ENCODE data around the gene CCND1.
"Not testable (repeated sequence)": the region's sequence is repeated elsewhere in the genome, so short reads cannot be mapped to it uniquely, and the experiment has no call there.

The CCND1 gene

GRCh38 chr11:69694781-69695180 is 53.8 kb downstream of the CCND1 start:
- DNase-seq, result peak; percentile 32

GRCh38 chr11:69695581-69695980 is 54.6 kb downstream of the CCND1 start:
- no peak for DNase-seq

GRCh38 chr11:69695995-69696394 is 55.0 kb downstream of the CCND1 start:
- not testable (repeated sequence) for DNase-seq

GRCh38 chr11:69696749-69697468 is 56.0 kb downstream of the CCND1 start:
- peak; percentile 52 for DNase-seq

GRCh38 chr11:69697469-69697843 is 56.5 kb downstream of the CCND1 start:
- DNase-seq, result no peak

GRCh38 chr11:69697861-69698260 is 56.9 kb downstream of the CCND1 start:
- DNase-seq, result no peak

GRCh38 chr11:69698362-69698761 is 57.4 kb downstream of the CCND1 start:
- no peak for DNase-seq

GRCh38 chr11:69699213-69699612 is 58.3 kb downstream of the CCND1 start:
- DNase-seq, result peak; percentile 88

- DNase-seq, result peak; percentile 54
Observed at GRCh38 chr11:69700278-69701140, 59.6 kb downstream of the CCND1 start.

GRCh38 chr11:69702239-69702691 is 61.3 kb downstream of the CCND1 start:
- DNase-seq, result no peak

- no peak for DNase-seq
Observed at GRCh38 chr11:69702769-69703452, 62.0 kb downstream of the CCND1 start.

GRCh38 chr11:69703453-69703767 is 62.5 kb downstream of the CCND1 start:
- no peak for DNase-seq
